ENCODE results near the gene BPIFB6. TPM values are rescaled to one million over a fixed set of nuclear protein-coding genes. Genes with fewer than 3 reads are reported as not detected.

BPIFB6 gene
- total and polyA plus RNA-seq, 10 of the 15 experiments (the other 5 are each of a cell fraction or from before 2014, with no cell fraction given) = not detected

DNA sequence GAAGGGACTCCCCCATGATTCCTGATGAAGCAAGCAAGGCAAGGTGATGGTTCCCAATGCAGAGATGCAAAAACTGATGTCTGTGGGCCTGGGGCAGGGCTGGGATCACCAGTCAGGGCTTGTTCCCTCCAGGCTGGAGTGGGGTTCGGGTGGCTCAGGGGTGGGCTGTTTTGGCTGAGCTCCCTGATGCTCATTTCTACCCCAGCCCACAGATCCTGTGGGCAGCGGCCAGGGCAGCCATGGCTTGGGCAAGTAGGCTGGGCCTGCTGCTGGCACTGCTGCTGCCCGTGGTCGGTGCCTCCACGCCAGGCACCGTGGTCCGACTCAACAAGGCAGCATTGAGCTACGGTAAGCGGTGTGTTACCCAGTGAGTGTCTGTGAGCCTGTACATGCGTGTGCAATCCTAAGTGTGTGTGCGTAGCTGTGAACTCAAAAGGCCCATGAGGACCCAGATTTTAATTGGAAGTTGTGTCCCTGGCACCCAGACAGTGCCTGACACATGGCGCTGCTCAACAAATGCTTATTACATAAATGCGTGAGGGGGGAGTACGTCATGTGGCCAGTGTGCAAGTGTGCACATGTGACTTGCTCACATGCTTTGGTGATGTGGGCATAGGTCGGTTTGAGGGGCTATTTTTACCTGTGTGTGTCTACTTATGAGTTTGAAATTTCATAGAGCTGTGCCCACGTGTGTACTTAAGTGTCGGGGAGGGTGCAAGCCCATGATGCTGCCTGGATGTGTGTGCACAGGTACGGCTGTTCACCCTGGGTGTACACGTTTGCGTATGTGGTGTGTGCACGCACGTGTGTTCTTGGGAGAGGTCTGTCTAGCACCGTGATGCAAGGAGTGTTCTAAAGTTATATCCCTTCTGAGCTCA lies 22.9 kb upstream of the BPIFB6 start:
- Histone ChIP-seq H4K20me1 (ENCODE audit: control insufficient read depth, insufficient read depth) (no peaks in the 10 kb centered on the region), H3K9ac (ENCODE audit: control insufficient read depth, insufficient read depth, low read length) (no peak overlapping the region), H3K27ac (ENCODE audit: control insufficient read depth, insufficient read depth) (no peak overlapping the region), H3K79me2 (ENCODE audit: control insufficient read depth, insufficient read depth, low read length) (no peaks in the 10 kb centered on the region), H2AFZ (ENCODE audit: control insufficient read depth, low read depth, low read length) (no peak overlapping the region), H3K27me3 (replicated peaks in 1 of 2; ENCODE audit: control insufficient read depth in 2 of 2, insufficient read depth in 2 of 2, low read length in 1 of 2) (no peaks in the 10 kb centered on the region; a peak in 2 of 4 replicates), H3K36me3 (ENCODE audit: control insufficient read depth in 2 of 2, insufficient read depth in 2 of 2, low read length in 1 of 2) (no peaks in the 10 kb centered on the region), H3K4me2 (ENCODE audit: control insufficient read depth, insufficient read depth) (no peak overlapping the region), H3K9me3 (replicated peaks; ENCODE audit: control insufficient read depth, insufficient read depth, low read length) (no peaks in the 10 kb centered on the region; the same call in 2 of the 3 replicates), H3K4me1 (ENCODE audit: control insufficient read depth, insufficient read depth, low read length) (no peaks in the 10 kb centered on the region), H3K4me3 (no peak overlapping the region)
- no peak for FAIRE-seq
- no peak for TF ChIP-seq NFXL1 (IDR thresholded peaks at IDR 0.05; ENCODE audit: borderline replicate concordance)
- TF ChIP-seq POLR2AphosphoS2 (IDR thresholded peaks at IDR 0.05; ENCODE audit: low read depth, low read length) = no peak
- no peak for TF ChIP-seq ZBTB33 (IDR thresholded peaks at IDR 0.05)
- no peak for TF ChIP-seq WRNIP1 (IDR thresholded peaks at IDR 0.05; ENCODE audit: borderline replicate concordance, low read depth, low read length)
- TF ChIP-seq ETV6 (conservative IDR thresholded peaks at IDR 0.05 in 1 of 2, IDR thresholded peaks at IDR 0.05 in 1 of 2; ENCODE audit: borderline replicate concordance in 1 of 2, low read depth in 1 of 2) = no peak
- TF ChIP-seq YY1 (IDR thresholded peaks at IDR 0.05; ENCODE audit: low read depth, low read length) = no peak
- no peak for TF ChIP-seq CEBPB (IDR thresholded peaks at IDR 0.05; ENCODE audit: borderline replicate concordance in 1 of 2, low read depth in 2 of 2, low read length in 2 of 2)
- TF ChIP-seq BACH1 (IDR thresholded peaks at IDR 0.05; ENCODE audit: borderline replicate concordance) = no peak
- TF ChIP-seq PML (IDR thresholded peaks at IDR 0.05; ENCODE audit: low read length) = no peak
- TF ChIP-seq, protein P1, sequence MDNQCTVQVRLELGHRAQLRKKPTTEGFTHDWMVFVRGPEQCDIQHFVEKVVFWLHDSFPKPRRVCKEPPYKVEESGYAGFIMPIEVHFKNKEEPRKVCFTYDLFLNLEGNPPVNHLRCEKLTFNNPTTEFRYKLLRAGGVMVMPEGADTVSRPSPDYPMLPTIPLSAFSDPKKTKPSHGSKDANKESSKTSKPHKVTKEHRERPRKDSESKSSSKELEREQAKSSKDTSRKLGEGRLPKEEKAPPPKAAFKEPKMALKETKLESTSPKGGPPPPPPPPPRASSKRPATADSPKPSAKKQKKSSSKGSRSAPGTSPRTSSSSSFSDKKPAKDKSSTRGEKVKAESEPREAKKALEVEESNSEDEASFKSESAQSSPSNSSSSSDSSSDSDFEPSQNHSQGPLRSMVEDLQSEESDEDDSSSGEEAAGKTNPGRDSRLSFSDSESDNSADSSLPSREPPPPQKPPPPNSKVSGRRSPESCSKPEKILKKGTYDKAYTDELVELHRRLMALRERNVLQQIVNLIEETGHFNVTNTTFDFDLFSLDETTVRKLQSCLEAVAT (IDR thresholded peaks at IDR 0.05) = no peak
- TF ChIP-seq SIN3A (IDR thresholded peaks at IDR 0.05; ENCODE audit: low read depth, low read length) = no peak
- TF ChIP-seq SPI1 (IDR thresholded peaks at IDR 0.05; ENCODE audit: borderline replicate concordance, insufficient read depth, low read depth, low read length) = no peak
- TF ChIP-seq CREB1 (IDR thresholded peaks at IDR 0.05; ENCODE audit: low read depth) = no peak
- TF ChIP-seq TCF12 (IDR thresholded peaks at IDR 0.05; ENCODE audit: low read depth, low read length) = no peak
- TF ChIP-seq NR2F1 (conservative IDR thresholded peaks at IDR 0.05) = no peak
- no peak for TF ChIP-seq POLR2AphosphoS5 (IDR thresholded peaks at IDR 0.05; ENCODE audit: low read length)
- TF ChIP-seq CREM (IDR thresholded peaks at IDR 0.05; ENCODE audit: low read depth) = no peak
- TF ChIP-seq MXI1 (IDR thresholded peaks at IDR 0.05; ENCODE audit: low read depth, low read length) = no peak
- no peak for TF ChIP-seq HDAC2 (IDR thresholded peaks at IDR 0.05)
- no TSS peak for BruUV-seq (replicated peaks)
- ATAC-seq = no peak
- intact Hi-C loops (cut with micrococcal nuclease; ENCODE audit: unreplicated experiment) (no loop called here), in situ Hi-C loops (cut with MboI) (no loop called here)
- DNase-seq (ENCODE audit: low read depth, low spot score) = no peak
- SMC1A ChIA-PET (ENCODE audit: uncharacterized antibody, unreplicated experiment) = no interaction called here
- 70% methylated on average over 23 of the region's 23 CpGs for WGBS (ENCODE audit: insufficient coverage, insufficient replicate concordance, low lambda C conversion rate, missing lambda C conversion rate)
- CTCF ChIA-PET = no interaction called here
- POLR2A ChIA-PET = no interaction called here
- RAD21 ChIA-PET (ENCODE audit: unreplicated experiment) = interaction anchor here (0.5 kb wide), 1 partner anchor 39 kb away, joined by 3 read pairs; no protein-coding TSS in a partner anchor

Data from GM12878 (cell line).